ENCODE results near the gene FGFR3. TPM values are rescaled to one million over a fixed set of nuclear protein-coding genes. Genes with fewer than 3 reads are reported as not detected.
A peak's percentile ranks its signal among the peaks of the same experiment; 100 is the strongest.

The FGFR3 gene
- total RNA-seq (3.8 TPM), polyA plus RNA-seq (13.2 TPM)
- long read RNA-seq, donor 1: 0 reads
- long read RNA-seq, donor 2: 0 reads
- long read RNA-seq, donor 3, partial matches to known transcripts: 5 of 5 reads
- long read RNA-seq, donor 3, other reads (novel, unspliced or antisense): 0 of 5 reads
- long read RNA-seq, donor 4: 0 reads
- long read RNA-seq, donor 5, full-length matches to known transcripts: 1 of 1 reads
- long read RNA-seq, donor 5, partial matches to known transcripts: 0 of 1 reads
- long read RNA-seq, donor 5, other reads (novel, unspliced or antisense): 0 of 1 reads
- long read RNA-seq, donor 6: 0 reads
- long read RNA-seq, donor 7: 0 reads
- long read RNA-seq, donor 8: 0 reads
- long read RNA-seq, donor 9, partial matches to known transcripts: 6 of 6 reads
- long read RNA-seq, donor 9, other reads (novel, unspliced or antisense): 0 of 6 reads
- long read RNA-seq, donor 10: 0 reads

DNA sequence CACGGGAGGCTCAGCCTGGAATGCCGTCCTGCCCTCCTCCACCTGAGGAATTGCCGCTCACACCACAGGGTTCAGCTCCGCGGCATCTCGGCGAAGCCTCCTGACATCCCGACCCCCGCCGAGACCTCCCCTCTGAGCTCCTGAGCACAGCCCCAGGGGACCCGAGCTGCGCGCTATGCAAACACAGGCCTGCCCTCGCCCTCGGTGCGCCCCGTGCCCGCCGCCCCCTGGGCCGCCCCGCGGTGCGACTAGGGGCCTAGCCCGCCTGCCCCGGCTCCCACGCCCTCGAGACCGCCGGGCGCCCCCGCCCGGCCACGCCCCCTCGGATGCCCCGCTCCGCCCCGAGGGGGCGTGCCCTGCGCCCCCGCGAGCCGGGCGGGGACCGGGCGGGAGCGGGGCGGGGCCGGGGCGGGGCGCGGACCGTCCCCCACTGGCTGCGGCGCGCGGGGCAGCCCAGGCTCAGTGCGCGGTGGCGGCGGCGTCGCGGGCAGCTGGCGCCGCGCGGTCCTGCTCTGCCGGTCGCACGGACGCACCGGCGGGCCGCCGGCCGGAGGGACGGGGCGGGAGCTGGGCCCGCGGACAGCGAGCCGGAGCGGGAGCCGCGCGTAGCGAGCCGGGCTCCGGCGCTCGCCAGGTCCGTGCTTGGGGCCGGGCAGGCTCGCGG lies at the start of gene FGFR3:
FGFR3 (plus strand) TSS at position 462 of the 664 bp plus-strand sequence. CDS start 642 bp downstream, outside the sequence.
- Histone ChIP-seq H3K4me1 (ENCODE audit: control insufficient read depth in 2 of 2, insufficient read depth in 2 of 2, low read length in 2 of 2) (peaks cover 13% of the 10 kb centered on the region in 2 donors), H3K27me3 (ENCODE audit: control insufficient read depth in 2 of 2, insufficient read depth in 1 of 2, low read length in 1 of 2) (peaks cover 56 to 88% of the 10 kb centered on the region in 2 donors), H3K36me3 (ENCODE audit: control insufficient read depth in 2 of 2, insufficient read depth in 2 of 2, low read length in 1 of 2) (no peaks in the 10 kb centered on the region), H3K4me3 (ENCODE audit: low read length in 2 of 2) (peak within 1 kb of the TSS in 1 of 2 donors; percentile 67), H3K9me3 (ENCODE audit: control insufficient read depth in 2 of 2, insufficient read depth in 1 of 2, low read length in 1 of 2) (peaks cover 0 to 9% of the 10 kb centered on the region in 2 donors), H3K27ac (ENCODE audit: low read depth in 1 of 2, low read length in 1 of 2) (no peak within 1 kb of the TSS)
- WGBS: 3% methylated on average over 95 of the region's 95 CpGs
- DNase-seq (ENCODE audit: low read depth in 6 of 9, low spot score in 9 of 9): peak in 4 of 9 donors; percentile 45 to 63 (median 56)

DNA sequence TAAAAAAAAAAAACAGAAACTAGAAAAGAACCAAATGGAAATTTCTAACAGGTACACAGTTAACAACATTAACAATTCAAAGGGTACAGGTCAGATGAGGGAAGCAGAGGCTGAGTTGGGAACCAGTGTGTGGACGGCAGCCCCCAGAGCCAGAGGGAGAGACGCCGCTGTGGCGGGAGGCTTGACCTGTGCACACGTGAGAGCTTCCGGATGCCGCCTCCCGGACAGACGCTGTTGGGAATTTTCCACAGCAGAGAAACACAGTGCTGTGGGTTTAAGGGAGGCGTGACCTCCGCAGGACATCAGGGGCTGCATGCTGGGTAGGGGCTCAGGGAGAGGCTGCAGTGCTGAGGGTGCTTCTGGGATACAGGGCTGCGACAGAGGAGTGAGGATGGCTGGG lies 49.5 kb upstream of the FGFR3 start:
- H3K9me3 ChIP-seq (ENCODE audit: control insufficient read depth in 2 of 2, insufficient read depth in 1 of 2, low read length in 1 of 2): peaks cover 0 to 8% of the 10 kb centered on the region in 2 donors
- no peak overlapping the region for H3K27ac ChIP-seq (ENCODE audit: low read depth in 1 of 2, low read length in 1 of 2)
- DNase-seq (ENCODE audit: low read depth in 6 of 9, low spot score in 9 of 9): no peak
- no peak overlapping the region for H3K4me3 ChIP-seq (ENCODE audit: low read length in 2 of 2)
- WGBS: 89% methylated on average over 12 of the region's 12 CpGs
- peaks cover 0 to 8% of the 10 kb centered on the region in 2 donors for H3K27me3 ChIP-seq (ENCODE audit: control insufficient read depth in 2 of 2, insufficient read depth in 1 of 2, low read length in 1 of 2)
- H3K36me3 ChIP-seq (ENCODE audit: control insufficient read depth in 2 of 2, insufficient read depth in 2 of 2, low read length in 1 of 2): peaks cover 64 to 67% of the 10 kb centered on the region in 2 donors
- peaks cover 0 to 5% of the 10 kb centered on the region in 2 donors for H3K4me1 ChIP-seq (ENCODE audit: control insufficient read depth in 2 of 2, insufficient read depth in 2 of 2, low read length in 2 of 2)

DNA sequence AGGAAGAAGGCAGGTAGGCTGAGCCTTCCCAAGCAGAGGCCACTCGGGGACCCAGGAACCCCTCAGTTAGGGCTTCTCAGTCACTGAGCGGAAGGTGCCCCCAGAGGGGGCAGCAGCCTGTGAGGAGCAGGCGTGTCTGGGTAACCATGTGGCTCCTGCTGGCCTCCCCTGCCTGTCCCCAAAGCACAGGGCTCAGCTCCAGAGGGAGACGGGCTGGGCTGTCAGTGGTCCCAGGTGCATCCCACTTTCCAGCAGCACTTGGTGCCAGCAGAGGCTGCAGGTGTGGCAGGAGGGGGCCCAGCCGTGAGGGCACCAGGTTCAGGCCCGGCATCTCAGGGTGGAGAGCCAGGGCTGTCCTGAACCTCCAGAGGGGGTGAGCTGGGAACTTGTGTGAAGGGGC lies 49.1 kb upstream of the FGFR3 start:
- Histone ChIP-seq H3K27me3 (ENCODE audit: control insufficient read depth in 2 of 2, insufficient read depth in 1 of 2, low read length in 1 of 2) (peaks cover 0 to 9% of the 10 kb centered on the region in 2 donors), H3K36me3 (ENCODE audit: control insufficient read depth in 2 of 2, insufficient read depth in 2 of 2, low read length in 1 of 2) (peaks cover 61 to 63% of the 10 kb centered on the region in 2 donors), H3K27ac (ENCODE audit: low read depth in 1 of 2, low read length in 1 of 2) (no peak overlapping the region), H3K4me1 (ENCODE audit: control insufficient read depth in 2 of 2, insufficient read depth in 2 of 2, low read length in 2 of 2) (peaks cover 0 to 8% of the 10 kb centered on the region in 2 donors), H3K4me3 (ENCODE audit: low read length in 2 of 2) (no peak overlapping the region), H3K9me3 (ENCODE audit: control insufficient read depth in 2 of 2, insufficient read depth in 1 of 2, low read length in 1 of 2) (peaks cover 0 to 4% of the 10 kb centered on the region in 2 donors)
- WGBS: 99% methylated on average over 6 of the region's 6 CpGs
- no peak for DNase-seq (ENCODE audit: low read depth in 6 of 9, low spot score in 9 of 9)

DNA sequence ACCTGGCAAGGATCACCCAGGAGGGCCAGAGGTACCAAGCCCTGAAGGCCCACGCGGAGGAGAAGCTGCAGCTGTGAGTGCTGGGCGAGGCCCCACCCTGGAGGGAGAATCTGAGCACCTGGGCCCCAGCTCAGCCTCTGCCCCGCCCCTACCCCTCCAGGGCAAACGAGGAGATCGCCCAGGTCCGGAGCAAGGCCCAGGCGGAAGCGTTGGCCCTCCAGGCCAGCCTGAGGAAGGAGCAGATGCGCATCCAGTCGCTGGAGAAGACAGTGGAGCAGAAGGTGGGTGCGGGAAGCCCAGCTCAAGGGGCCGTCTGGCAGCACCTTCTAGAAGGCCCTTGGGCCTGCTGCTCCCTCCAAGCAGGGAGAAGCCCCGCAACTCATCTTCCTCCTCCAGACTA lies 48.5 kb upstream of the FGFR3 start:
- no peak overlapping the region for H3K4me3 ChIP-seq (ENCODE audit: low read length in 2 of 2)
- 98% methylated on average over 14 of the region's 14 CpGs for WGBS
- DNase-seq (ENCODE audit: low read depth in 6 of 9, low spot score in 9 of 9): no peak
- no peak overlapping the region for H3K27ac ChIP-seq (ENCODE audit: low read depth in 1 of 2, low read length in 1 of 2)
- no peaks in the 10 kb centered on the region for H3K9me3 ChIP-seq (ENCODE audit: control insufficient read depth in 2 of 2, insufficient read depth in 1 of 2, low read length in 1 of 2)
- peaks cover 0 to 9% of the 10 kb centered on the region in 2 donors for H3K27me3 ChIP-seq (ENCODE audit: control insufficient read depth in 2 of 2, insufficient read depth in 1 of 2, low read length in 1 of 2)
- H3K36me3 ChIP-seq (ENCODE audit: control insufficient read depth in 2 of 2, insufficient read depth in 2 of 2, low read length in 1 of 2): peaks cover 55 to 57% of the 10 kb centered on the region in 2 donors
- H3K4me1 ChIP-seq (ENCODE audit: control insufficient read depth in 2 of 2, insufficient read depth in 2 of 2, low read length in 2 of 2): peaks cover 0 to 10% of the 10 kb centered on the region in 2 donors

DNA sequence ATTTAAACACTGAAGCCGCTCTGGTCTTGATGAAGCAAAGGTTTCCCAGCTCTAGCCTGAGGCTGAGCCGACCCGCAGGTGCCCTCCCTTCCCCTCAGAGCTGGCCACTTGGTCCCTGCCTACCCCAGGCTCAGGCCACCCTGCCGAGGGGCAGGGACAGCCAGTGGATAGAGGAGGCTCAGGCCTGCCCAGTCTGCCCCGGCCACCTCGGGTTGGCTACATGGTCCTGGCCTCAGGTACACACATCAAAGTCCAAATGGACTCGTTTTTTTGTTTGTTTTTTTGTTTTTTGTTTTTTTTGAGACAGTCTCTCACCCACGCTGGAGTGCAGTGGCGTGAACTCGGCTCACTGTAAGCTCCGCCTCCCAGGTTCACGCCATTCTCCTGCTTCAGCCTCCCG lies 47.9 kb upstream of the FGFR3 start:
- no peak overlapping the region for H3K27ac ChIP-seq (ENCODE audit: low read depth in 1 of 2, low read length in 1 of 2)
- H3K9me3 ChIP-seq (ENCODE audit: control insufficient read depth in 2 of 2, insufficient read depth in 1 of 2, low read length in 1 of 2): no peaks in the 10 kb centered on the region
- H3K36me3 ChIP-seq (ENCODE audit: control insufficient read depth in 2 of 2, insufficient read depth in 2 of 2, low read length in 1 of 2): peaks cover 49 to 52% of the 10 kb centered on the region in 2 donors
- H3K4me1 ChIP-seq (ENCODE audit: control insufficient read depth in 2 of 2, insufficient read depth in 2 of 2, low read length in 2 of 2): peaks cover 0 to 11% of the 10 kb centered on the region in 2 donors
- WGBS: 97% methylated on average over 13 of the region's 13 CpGs
- no peak for DNase-seq (ENCODE audit: low read depth in 6 of 9, low spot score in 9 of 9)
- H3K4me3 ChIP-seq (ENCODE audit: low read length in 2 of 2): no peak overlapping the region
- peaks cover 0 to 9% of the 10 kb centered on the region in 2 donors for H3K27me3 ChIP-seq (ENCODE audit: control insufficient read depth in 2 of 2, insufficient read depth in 1 of 2, low read length in 1 of 2)

DNA sequence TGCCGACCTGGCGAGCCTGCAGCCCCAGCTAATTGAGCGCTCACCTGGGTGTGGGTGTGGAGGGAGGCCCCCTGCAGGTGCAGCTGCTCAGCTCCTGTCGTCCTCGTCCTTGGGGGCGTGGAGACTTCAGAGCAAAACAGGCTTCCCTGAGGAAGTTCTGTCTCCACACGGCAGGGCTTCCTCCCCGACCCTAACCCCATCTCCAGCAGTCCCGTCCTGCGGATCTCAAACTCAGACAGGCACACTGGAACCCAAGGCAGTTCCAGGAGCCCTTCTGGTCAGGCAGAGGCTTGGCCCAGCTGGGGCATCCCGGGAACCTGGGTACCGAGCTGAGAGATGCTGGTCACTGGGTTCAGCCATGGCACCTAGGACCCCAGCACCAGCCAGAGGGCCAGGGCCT lies 47.4 kb upstream of the FGFR3 start:
- WGBS: 91% methylated on average over 12 of the region's 12 CpGs
- Histone ChIP-seq H3K27me3 (ENCODE audit: control insufficient read depth in 2 of 2, insufficient read depth in 1 of 2, low read length in 1 of 2) (peaks cover 0 to 9% of the 10 kb centered on the region in 2 donors), H3K4me3 (ENCODE audit: low read length in 2 of 2) (no peak overlapping the region), H3K36me3 (ENCODE audit: control insufficient read depth in 2 of 2, insufficient read depth in 2 of 2, low read length in 1 of 2) (peaks cover 43 to 46% of the 10 kb centered on the region in 2 donors), H3K9me3 (ENCODE audit: control insufficient read depth in 2 of 2, insufficient read depth in 1 of 2, low read length in 1 of 2) (no peaks in the 10 kb centered on the region), H3K27ac (ENCODE audit: low read depth in 1 of 2, low read length in 1 of 2) (no peak overlapping the region), H3K4me1 (ENCODE audit: control insufficient read depth in 2 of 2, insufficient read depth in 2 of 2, low read length in 2 of 2) (peaks cover 0 to 11% of the 10 kb centered on the region in 2 donors)
- DNase-seq (ENCODE audit: low read depth in 6 of 9, low spot score in 9 of 9): no peak

DNA sequence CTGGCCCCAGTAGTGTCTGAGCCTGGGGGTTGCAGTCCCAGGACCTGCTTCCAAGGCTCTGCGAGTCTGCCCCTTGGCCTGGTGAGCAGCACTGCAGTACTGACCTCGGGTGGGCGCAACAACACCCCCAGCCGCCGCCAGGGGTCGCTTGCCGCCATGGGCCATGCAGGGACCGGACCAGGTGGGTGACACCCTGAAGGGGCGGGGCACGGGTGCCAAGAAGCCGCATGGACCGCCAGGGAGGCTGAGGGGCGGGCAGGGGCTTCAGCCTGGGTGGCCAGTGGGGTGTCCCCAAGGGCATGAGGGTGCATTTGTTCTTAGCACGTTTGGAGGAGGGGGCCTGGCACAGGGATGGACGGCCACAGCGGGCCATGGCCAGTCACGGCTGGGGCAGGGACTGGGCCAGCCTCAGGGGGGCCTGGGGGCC lies 46.8 kb upstream of the FGFR3 start:
- WGBS: 25% methylated on average over 17 of the region's 17 CpGs
- no peaks in the 10 kb centered on the region for H3K9me3 ChIP-seq (ENCODE audit: control insufficient read depth in 2 of 2, insufficient read depth in 1 of 2, low read length in 1 of 2)
- no peak overlapping the region for H3K27ac ChIP-seq (ENCODE audit: low read depth in 1 of 2, low read length in 1 of 2)
- peak in 6 of 9 donors; percentile 54 to 81 (median 72) for DNase-seq (ENCODE audit: low read depth in 6 of 9, low spot score in 9 of 9)
- H3K27me3 ChIP-seq (ENCODE audit: control insufficient read depth in 2 of 2, insufficient read depth in 1 of 2, low read length in 1 of 2): peaks cover 0 to 9% of the 10 kb centered on the region in 2 donors
- H3K4me3 ChIP-seq (ENCODE audit: low read length in 2 of 2): no peak overlapping the region
- peaks cover 0 to 15% of the 10 kb centered on the region in 2 donors for H3K4me1 ChIP-seq (ENCODE audit: control insufficient read depth in 2 of 2, insufficient read depth in 2 of 2, low read length in 2 of 2)
- H3K36me3 ChIP-seq (ENCODE audit: control insufficient read depth in 2 of 2, insufficient read depth in 2 of 2, low read length in 1 of 2): peaks cover 37 to 41% of the 10 kb centered on the region in 2 donors

DNA sequence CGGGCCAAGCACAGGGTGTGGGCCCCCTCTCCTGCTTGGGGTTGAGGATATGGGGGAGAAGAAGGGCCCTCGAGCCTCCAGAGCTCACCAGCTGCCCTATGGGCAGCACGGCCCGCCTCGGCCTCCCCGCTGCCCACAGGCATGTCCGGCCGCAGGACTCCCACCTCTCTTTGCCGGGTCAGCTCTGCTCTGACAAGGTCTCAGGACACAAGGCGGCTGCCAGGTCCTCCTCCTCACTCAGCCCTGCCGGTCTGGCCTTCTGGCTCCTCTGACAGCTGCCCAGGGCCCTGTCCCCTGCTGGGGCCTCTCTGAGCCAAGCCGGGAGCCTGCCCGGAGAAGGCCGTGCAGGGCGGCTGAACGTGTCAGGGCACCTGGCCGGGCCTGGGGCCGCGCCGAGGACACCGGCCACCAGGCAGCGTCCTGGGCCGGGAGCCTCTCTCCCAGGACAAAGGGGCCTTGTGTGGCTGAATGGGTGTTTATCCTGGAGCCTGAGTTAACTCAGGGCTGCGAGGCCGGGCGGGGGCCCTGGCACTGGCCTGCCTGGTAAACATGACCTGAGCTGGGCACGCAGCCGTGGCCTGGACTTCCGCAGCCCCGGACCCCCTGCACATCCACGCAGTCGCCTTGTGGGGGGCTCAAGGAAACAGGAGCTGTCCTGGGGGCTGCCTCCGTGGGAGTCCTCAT lies 46.0 kb upstream of the FGFR3 start:
- Histone ChIP-seq H3K27ac (ENCODE audit: low read depth in 1 of 2, low read length in 1 of 2) (no peak overlapping the region), H3K36me3 (ENCODE audit: control insufficient read depth in 2 of 2, insufficient read depth in 2 of 2, low read length in 1 of 2) (peaks cover 30 to 33% of the 10 kb centered on the region in 2 donors), H3K9me3 (ENCODE audit: control insufficient read depth in 2 of 2, insufficient read depth in 1 of 2, low read length in 1 of 2) (no peaks in the 10 kb centered on the region), H3K4me3 (ENCODE audit: low read length in 2 of 2) (no peak overlapping the region), H3K4me1 (ENCODE audit: control insufficient read depth in 2 of 2, insufficient read depth in 2 of 2, low read length in 2 of 2) (peaks cover 0 to 22% of the 10 kb centered on the region in 2 donors), H3K27me3 (ENCODE audit: control insufficient read depth in 2 of 2, insufficient read depth in 1 of 2, low read length in 1 of 2) (peaks cover 0 to 9% of the 10 kb centered on the region in 2 donors)
- DNase-seq (ENCODE audit: low read depth in 6 of 9, low spot score in 9 of 9): no peak
- 94% methylated on average over 33 of the region's 33 CpGs for WGBS
